ENCODE data around the gene LRRC63.

The LRRC63 gene

GRCh38 chr13:46313432-46314257 is 101.9 kb downstream of the LRRC63 start:
- no peak for DNase-seq

- DNase-seq = no peak
Observed at GRCh38 chr13:46314587-46314986, 102.9 kb downstream of the LRRC63 start.

GRCh38 chr13:46315036-46315435 is 103.3 kb downstream of the LRRC63 start:
- DNase-seq = no peak

- DNase-seq = no peak
Observed at GRCh38 chr13:46315491-46316075, 103.9 kb downstream of the LRRC63 start.

GRCh38 chr13:46317120-46317519 is 105.4 kb downstream of the LRRC63 start:
- DNase-seq = no peak

- no peak for DNase-seq
Observed at GRCh38 chr13:46318986-46319385, 107.3 kb downstream of the LRRC63 start.

- no peak for DNase-seq
Observed at GRCh38 chr13:46320406-46320805, 108.7 kb downstream of the LRRC63 start.

GRCh38 chr13:46320821-46321220 is 109.1 kb downstream of the LRRC63 start:
- DNase-seq = no peak

GRCh38 chr13:46321494-46322225 is 109.9 kb downstream of the LRRC63 start:
- peak; percentile 40 for DNase-seq

GRCh38 chr13:46324976-46325375 is 113.2 kb downstream of the LRRC63 start:
- DNase-seq = no peak
